GM19043 (cell line): ENCODE measurements around the gene ZBTB5.
"Not testable (repeated sequence)": the region's sequence is repeated elsewhere in the genome, so short reads cannot be mapped to it uniquely, and the experiment has no call there.

Experiments
- ATAC-seq: cut with Tn5 transposase; IDR thresholded peaks from one replicate; pipeline ENCODE4 v1.9.1; 2021; ENCODE audit warnings: low read depth; ENCODE audit not compliant: unreplicated experiment

ZBTB5 gene, protein sequence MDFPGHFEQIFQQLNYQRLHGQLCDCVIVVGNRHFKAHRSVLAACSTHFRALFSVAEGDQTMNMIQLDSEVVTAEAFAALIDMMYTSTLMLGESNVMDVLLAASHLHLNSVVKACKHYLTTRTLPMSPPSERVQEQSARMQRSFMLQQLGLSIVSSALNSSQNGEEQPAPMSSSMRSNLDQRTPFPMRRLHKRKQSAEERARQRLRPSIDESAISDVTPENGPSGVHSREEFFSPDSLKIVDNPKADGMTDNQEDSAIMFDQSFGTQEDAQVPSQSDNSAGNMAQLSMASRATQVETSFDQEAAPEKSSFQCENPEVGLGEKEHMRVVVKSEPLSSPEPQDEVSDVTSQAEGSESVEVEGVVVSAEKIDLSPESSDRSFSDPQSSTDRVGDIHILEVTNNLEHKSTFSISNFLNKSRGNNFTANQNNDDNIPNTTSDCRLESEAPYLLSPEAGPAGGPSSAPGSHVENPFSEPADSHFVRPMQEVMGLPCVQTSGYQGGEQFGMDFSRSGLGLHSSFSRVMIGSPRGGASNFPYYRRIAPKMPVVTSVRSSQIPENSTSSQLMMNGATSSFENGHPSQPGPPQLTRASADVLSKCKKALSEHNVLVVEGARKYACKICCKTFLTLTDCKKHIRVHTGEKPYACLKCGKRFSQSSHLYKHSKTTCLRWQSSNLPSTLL

GRCh38 chr9:37465249-37466036 lies at the start of gene ZBTB5:
ZBTB5 (minus strand) TSS chr9:37465450; CDS start chr9:37442551, 22,899 bp downstream.
- peak; percentile 76 for ATAC-seq

DNA sequence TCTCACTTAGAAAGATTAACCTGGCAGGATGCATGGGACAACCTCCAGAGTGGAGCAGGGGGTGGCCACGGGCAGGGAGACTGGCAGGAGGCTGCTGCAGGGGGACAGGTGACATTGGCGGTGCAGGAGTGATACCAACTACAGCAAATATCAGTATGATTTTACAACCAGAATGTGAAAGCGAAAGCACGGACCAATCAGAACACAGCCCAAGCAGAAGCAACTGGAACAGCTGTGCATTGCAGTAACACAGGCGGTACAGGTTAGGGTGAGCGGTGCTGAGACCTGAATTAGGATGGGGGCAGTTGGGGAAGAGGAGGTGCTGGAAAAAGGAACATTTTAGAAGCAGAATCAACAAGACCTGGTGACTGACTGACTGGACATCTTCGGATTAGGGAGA lies 49.7 kb upstream of the ZBTB5 start:
- ATAC-seq, result no peak

DNA sequence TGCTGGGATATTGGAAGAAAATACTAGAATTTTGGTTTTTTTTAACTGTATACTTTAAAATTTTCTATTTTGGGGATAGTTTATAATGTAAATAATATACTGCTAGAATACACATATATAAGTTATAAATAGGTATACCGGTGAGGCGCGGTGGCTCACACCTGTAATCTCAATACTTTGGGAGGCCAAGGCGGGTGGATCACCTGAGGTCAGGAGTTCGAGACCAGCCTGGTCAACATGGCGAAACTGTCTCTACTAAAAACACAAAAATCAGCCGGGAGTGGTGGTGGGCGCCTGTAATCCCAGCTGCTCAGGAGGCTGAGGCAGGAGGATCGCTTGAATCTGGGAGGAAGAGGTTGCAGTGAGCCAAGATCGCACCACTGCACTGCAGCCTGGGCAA lies 49.2 kb upstream of the ZBTB5 start:
- not testable (repeated sequence) for ATAC-seq

- ATAC-seq, result no peak
Observed at GRCh38 chr9:37512437-37512836, 47.2 kb upstream of the ZBTB5 start.

DNA sequence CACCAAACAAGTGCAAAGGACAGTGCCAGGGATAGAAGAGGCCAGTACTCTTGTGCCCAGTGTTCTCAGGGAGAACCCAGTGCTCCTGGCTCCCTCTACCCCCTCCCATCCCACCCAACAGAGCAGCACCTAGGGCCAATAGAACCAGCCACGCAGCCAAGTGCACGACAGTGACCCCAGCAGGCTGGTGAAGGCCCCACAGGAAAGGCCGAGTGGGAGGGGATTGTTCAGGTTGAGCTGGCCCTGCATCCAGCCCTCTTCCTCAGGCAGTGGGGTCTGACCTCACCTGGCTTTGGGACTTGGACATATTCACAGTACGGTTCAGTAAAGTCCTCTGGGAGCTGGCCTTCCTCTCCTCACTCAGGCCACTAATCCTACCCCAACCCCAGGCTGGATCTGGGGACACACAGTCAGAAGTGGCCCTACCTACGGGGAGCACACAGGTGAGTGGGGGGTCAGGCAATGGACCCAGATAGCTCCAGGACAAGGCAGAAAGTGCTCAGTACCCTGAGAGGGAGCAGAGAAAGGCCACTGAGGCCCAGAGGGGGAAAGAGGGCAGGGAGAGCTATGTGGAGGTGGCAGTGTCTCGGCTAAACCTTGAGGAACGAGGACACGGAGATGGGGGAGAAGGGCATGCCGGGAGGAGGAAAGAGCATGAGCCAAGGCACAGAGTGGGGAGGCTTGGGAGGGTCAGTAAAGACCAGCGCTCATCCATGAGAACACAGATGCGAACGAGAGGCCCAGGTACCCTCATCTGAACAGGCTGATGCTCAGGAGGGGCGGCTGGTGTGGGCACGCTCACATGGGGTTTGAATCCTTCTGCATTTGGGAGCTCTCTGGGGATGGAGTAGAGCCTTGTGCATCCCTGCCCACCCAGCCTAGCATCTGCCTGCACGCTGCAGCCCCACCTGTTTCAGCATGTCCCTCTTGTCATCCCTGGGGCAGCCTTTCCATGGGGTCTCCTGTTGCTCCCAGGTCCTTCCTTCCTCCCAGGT lies 46.1 kb upstream of the ZBTB5 start:
- ATAC-seq, result no peak

- ATAC-seq, result not testable (repeated sequence)
Observed at GRCh38 chr9:37510053-37510452, 44.8 kb upstream of the ZBTB5 start.

DNA sequence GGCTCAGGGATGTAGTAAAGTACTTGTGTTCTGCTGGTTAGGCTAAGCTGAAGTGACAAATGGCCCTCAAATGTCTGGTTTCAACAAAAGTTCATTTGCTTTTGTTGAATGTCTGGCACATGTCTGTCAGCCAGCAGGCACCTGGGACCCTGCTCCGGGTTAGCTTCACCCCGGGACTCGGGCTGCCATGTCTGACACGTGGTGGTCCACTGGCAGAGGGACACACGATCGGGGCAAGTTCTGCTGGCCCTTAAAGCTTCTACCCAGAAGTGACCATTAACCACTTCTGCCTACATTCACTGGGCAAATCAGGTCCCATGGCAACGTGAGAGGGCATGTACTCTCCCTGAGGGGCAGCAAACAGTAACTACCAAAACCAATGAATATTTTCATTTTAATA lies 44.3 kb upstream of the ZBTB5 start:
- ATAC-seq, result no peak

DNA sequence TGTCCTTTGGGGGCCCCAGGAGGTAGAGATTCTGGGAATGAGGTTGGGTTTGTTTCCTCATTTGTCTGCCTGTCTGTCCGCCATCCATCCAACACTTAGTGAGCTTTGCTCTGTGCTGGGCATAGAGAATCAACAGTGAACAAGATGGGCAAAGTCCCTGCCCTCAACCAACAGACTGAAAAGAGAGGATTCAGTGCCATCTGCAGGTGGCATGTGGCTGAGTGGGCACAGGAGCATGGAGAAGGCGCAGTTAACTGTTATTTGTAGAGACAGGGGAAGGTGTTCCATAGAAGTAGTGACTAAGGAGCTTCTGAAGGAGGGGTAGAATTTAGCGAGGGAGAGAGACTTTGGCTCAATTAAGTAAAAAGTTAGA lies 43.6 kb upstream of the ZBTB5 start:
- ATAC-seq, result no peak

DNA sequence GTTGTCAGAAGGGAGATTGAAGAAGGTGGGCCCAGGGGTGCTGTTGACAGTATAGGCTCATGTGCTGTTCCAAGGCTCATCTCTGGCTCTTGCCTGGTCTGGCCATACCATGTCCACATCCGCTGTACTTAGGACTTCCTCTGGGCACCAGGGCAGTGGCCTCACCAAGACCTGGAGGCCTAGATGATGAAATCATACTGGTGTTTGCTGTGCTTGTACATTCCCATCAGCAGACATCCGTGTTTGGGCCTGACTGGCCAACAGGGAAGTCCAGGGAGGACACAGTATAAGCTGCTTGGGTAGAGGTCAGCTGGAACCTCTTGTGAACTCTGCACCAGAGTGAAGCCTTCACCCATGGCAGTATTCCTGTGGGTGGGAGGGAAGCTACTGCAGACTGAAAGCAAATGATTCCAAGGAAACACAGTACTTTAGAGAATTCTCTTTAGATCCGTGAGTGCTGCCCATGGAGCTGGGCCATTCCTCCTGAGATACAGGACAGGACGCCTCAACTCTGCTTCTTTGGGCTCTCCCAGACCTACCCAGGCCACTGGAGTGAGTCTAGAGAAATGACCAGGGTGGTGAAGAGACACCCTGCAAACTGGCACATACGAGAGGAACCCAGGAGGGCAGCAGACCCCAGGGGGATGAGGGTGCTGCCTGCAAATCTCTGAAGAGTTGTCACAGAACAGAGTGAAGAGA lies 43.0 kb upstream of the ZBTB5 start:
- ATAC-seq, result no peak

DNA sequence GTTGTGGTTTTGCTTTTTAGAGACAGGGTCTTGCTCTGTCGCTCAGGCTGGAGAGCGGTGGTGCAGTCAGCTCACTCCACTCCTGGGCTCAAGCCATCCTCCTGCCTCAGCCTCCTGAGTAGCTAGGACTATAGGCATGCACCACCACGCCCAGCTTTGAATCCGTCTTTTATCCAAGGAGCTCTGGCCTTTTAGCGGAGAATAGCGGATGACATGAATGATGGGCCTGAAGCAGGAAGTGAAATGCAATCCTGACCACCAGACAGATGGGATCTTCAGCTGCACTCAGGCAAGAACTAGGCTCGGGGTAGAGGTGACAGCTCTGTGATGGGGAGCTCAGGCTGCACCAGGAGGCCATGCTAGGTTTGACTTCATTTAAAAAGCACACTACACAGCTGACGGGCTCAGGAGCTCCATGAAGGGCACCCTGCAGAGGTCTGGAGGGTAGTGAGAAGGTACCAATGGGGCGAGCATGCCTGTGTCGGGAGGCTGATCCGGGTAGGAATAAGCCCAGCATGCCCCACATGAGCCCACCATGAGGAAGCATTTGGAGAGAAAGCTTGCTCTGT lies 42.4 kb upstream of the ZBTB5 start:
- ATAC-seq, result no peak

DNA sequence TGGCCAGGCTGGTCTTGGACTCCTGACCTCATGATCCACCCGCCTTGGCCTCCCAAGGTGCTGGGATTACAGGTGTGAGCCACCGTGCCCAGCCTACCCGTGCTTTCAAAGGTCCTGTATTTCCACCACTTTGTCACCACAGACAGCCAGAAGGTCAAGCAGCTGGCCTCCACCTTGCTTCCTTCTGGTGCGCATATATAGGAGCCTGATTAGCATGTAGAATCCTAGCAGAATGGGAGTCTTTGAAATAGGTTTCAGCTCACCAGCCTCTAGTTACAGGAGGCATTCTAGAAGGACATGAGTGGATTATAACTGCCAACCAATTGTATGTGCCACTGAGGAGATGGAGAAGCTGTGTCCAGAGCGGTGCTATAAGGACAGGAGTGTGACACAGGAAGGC lies 39.4 kb upstream of the ZBTB5 start:
- ATAC-seq, result no peak

GRCh38 chr9:37503736-37504135 lies 38.5 kb upstream of the ZBTB5 start:
- no peak for ATAC-seq

GRCh38 chr9:37501957-37502596 lies 36.8 kb upstream of the ZBTB5 start:
- no peak for ATAC-seq

DNA sequence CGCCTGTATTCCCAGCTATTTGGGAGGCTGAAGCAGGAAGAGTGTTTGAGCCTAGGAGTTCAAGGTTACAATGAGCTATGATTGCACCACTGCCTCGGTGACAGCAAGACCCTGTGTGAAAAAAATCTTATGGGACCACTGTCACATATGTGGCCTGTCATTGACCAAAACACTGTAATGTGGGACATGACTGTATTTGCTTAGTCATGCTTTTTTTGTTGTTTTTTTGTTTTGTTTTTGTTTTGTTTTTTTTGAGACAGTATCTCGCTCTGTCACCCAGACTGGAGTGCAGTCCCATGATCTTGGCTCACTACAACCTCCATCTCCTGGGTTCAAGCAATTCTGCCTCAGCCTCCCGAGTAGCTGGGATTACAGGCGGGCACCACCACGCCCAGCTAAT lies 34.0 kb upstream of the ZBTB5 start:
- no peak for ATAC-seq

GRCh38 chr9:37498457-37498856 lies 33.2 kb upstream of the ZBTB5 start:
- ATAC-seq, result no peak

- ATAC-seq, result no peak
Observed at GRCh38 chr9:37497320-37497719, 32.1 kb upstream of the ZBTB5 start.

DNA sequence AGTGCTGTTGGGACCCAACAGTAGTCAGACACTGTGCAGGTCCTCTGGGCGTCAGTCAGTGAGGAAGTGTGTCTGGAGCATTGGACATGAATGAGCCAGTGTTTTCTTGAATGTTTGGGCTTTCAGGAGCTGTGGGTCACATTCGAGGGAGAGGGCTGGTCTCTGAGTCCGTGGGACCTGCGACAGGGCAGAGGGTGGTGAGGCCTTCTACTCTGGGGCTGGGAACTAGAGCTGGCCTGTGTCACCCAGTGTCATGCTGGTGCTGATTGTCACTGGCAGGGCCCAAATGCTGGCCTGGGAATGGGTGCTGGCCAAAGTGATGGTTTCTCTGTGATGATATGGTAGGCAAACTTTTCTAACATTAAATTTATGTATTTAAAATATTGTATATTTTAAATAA lies 30.8 kb upstream of the ZBTB5 start:
- ATAC-seq, result no peak

DNA sequence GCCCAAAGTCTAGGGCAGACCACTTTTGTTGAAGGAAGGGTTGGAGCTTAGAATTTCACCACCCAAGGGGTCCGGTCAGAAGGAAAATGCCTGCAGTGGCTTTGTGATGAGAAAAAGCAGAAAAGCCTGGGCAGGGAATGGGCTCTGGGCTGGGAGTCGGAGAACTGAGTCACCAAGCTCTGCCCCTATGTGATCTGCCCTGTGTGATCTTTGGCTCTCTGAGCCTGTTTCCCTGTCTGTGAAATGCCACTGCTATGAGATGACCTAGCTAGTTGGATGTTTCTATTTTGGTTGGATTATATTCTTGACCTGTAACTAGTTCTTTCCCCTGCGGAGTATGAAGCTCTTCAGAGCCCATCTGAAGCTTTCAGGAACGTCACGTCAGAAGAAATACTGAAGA lies 30.3 kb upstream of the ZBTB5 start:
- ATAC-seq, result no peak

DNA sequence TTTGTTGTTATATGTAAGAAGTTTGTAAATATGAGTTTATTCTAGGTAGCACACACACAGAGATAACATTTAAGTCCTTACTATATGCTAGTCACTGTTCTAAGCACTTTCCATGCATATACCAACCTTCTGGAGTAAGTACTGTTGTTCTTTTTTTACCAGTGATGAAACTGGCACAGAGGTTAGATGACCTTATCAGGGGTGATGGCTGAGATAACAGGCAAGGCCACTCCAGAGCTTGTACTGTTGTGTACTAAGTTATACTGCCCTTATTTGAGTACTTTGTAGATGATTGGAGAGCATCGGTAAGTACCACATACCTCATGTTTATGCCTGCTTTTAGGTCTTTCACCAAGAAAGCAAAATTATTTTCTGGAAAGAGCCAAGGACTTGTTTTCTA lies 26.7 kb upstream of the ZBTB5 start:
- ATAC-seq, result no peak
